HEK293 (cell line): ENCODE results near the gene TPH1.

Experiments
- SETDB1 ChIP-seq: IDR thresholded peaks from one replicate; pipeline ENCODE4 v1.6.1; 2017; ENCODE audit warnings: mild to moderate bottlenecking, low read length, moderate library complexity, mixed read lengths; ENCODE audit not compliant: insufficient read length
- ZBTB7A ChIP-seq: fragments of 450-650 bp; formaldehyde crosslinking; IDR thresholded peaks from 2 replicates; pipeline ENCODE4 v1.5.1; 2016; ENCODE audit warnings: low read depth, missing biosample characterization, missing genetic modification characterization
- ZNF302 ChIP-seq: fragments of 450-650 bp; formaldehyde crosslinking; IDR thresholded peaks from 2 replicates; pipeline ENCODE4 v1.5.1; 2016; ENCODE audit warnings: missing biosample characterization, missing genetic modification characterization, low read depth
- ZNF433 ChIP-seq: fragments of 450-650 bp; formaldehyde crosslinking; IDR thresholded peaks from 2 replicates; pipeline ENCODE4 v1.5.1; 2016; ENCODE audit warnings: missing biosample characterization, missing genetic modification characterization, low read depth
- TF ChIP-seq, protein P1 (sequence below): fragments of 450-650 bp; formaldehyde crosslinking; IDR thresholded peaks from 2 replicates; pipeline ENCODE4 v1.5.1; 2016; ENCODE audit warnings: missing biosample characterization, missing genetic modification characterization
- TF ChIP-seq, protein P2 (sequence below): fragments of 450-650 bp; formaldehyde crosslinking; IDR thresholded peaks from 2 replicates; pipeline ENCODE4 v1.5.1; 2016; ENCODE audit warnings: missing biosample characterization, missing genetic modification characterization

DNA sequence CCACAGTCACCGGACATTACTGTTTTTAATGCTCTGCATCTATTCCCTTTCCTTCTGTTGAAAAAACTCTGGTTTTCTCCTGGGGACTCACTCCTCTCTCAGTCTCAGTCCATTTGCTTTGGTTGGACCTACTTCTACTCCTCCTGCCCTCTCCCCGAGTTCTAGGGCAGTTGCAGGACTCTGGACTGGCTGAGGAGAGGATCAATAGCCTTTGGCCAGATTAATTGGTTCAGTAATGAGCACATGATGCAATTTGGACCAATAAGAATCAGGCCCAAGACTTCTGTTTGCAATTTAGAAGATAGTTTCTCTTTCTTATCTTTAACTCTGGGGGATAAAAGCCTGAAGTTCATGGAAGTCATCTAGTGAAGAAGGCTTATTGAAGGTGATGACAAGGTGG lies 15.3 kb upstream of the TPH1 start:
- TF ChIP-seq, protein P1, sequence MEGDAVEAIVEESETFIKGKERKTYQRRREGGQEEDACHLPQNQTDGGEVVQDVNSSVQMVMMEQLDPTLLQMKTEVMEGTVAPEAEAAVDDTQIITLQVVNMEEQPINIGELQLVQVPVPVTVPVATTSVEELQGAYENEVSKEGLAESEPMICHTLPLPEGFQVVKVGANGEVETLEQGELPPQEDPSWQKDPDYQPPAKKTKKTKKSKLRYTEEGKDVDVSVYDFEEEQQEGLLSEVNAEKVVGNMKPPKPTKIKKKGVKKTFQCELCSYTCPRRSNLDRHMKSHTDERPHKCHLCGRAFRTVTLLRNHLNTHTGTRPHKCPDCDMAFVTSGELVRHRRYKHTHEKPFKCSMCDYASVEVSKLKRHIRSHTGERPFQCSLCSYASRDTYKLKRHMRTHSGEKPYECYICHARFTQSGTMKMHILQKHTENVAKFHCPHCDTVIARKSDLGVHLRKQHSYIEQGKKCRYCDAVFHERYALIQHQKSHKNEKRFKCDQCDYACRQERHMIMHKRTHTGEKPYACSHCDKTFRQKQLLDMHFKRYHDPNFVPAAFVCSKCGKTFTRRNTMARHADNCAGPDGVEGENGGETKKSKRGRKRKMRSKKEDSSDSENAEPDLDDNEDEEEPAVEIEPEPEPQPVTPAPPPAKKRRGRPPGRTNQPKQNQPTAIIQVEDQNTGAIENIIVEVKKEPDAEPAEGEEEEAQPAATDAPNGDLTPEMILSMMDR (tag by site-specific recombination): no peak
- TF ChIP-seq ZNF433 (tag by site-specific recombination) (no peak), ZBTB7A (tag by site-specific recombination) (no peak), SETDB1 (no peak), ZNF302 (tag by site-specific recombination) (no peak)
- TF ChIP-seq, protein P2, sequence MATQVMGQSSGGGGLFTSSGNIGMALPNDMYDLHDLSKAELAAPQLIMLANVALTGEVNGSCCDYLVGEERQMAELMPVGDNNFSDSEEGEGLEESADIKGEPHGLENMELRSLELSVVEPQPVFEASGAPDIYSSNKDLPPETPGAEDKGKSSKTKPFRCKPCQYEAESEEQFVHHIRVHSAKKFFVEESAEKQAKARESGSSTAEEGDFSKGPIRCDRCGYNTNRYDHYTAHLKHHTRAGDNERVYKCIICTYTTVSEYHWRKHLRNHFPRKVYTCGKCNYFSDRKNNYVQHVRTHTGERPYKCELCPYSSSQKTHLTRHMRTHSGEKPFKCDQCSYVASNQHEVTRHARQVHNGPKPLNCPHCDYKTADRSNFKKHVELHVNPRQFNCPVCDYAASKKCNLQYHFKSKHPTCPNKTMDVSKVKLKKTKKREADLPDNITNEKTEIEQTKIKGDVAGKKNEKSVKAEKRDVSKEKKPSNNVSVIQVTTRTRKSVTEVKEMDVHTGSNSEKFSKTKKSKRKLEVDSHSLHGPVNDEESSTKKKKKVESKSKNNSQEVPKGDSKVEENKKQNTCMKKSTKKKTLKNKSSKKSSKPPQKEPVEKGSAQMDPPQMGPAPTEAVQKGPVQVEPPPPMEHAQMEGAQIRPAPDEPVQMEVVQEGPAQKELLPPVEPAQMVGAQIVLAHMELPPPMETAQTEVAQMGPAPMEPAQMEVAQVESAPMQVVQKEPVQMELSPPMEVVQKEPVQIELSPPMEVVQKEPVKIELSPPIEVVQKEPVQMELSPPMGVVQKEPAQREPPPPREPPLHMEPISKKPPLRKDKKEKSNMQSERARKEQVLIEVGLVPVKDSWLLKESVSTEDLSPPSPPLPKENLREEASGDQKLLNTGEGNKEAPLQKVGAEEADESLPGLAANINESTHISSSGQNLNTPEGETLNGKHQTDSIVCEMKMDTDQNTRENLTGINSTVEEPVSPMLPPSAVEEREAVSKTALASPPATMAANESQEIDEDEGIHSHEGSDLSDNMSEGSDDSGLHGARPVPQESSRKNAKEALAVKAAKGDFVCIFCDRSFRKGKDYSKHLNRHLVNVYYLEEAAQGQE: no peak
